ENCODE measurements around the gene MCF2L2.

The MCF2L2 gene

DNA sequence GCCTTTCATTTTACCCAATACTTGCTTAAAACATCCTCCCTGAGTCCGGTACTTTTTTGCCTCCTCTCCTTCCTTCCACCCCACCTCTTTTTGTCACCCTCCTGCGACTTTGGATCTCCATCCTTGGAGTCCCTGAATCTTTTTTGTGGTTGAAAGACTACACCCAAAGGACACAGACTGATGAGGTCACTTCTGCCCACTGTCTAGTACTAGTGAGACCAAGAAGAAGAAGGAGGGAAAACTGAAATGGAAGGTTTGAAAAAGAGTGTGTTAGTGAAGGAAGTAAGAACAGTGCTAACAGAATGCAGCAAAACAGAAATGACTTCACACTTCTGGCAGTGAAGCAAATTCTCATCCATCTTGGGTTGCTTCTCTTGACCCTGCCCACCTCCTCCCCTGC lies 168.8 kb downstream of the MCF2L2 start:
- TF ChIP-seq, protein P1, sequence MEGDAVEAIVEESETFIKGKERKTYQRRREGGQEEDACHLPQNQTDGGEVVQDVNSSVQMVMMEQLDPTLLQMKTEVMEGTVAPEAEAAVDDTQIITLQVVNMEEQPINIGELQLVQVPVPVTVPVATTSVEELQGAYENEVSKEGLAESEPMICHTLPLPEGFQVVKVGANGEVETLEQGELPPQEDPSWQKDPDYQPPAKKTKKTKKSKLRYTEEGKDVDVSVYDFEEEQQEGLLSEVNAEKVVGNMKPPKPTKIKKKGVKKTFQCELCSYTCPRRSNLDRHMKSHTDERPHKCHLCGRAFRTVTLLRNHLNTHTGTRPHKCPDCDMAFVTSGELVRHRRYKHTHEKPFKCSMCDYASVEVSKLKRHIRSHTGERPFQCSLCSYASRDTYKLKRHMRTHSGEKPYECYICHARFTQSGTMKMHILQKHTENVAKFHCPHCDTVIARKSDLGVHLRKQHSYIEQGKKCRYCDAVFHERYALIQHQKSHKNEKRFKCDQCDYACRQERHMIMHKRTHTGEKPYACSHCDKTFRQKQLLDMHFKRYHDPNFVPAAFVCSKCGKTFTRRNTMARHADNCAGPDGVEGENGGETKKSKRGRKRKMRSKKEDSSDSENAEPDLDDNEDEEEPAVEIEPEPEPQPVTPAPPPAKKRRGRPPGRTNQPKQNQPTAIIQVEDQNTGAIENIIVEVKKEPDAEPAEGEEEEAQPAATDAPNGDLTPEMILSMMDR (IDR thresholded peaks at IDR 0.05; ENCODE audit: insufficient read depth, low read length, poor library complexity, severe bottlenecking): no peak
- no peak for DNase-seq (ENCODE audit: extremely low read depth, insufficient read length)
- Histone ChIP-seq H3K4me3 (replicated peaks; ENCODE audit: low read depth, low read length) (no peak overlapping the region), H3K36me3 (ENCODE audit: control insufficient read depth, insufficient read depth, low read length) (no peaks in the 10 kb centered on the region), H3K27me3 (replicated peaks; ENCODE audit: control insufficient read depth, insufficient read depth, low read length) (peaks cover 2% of the 10 kb centered on the region)

DNA sequence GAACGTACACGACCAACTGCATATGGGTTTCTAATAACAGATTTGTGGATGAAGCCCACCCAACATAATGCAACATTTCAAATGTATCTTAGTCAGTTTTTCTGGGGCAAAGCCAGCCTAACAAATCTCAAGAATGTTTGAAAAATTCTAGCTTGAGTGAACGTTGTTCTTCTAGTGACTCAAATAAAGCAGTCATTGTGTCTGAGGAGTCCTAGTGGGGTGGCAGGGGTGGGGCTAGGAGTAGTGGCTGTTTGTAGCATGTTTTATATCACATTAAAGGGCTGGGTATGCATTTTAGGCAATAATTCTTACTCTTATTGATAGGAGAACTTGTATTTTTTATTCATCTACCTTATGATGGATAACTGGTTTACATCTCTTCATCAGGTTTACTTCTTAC lies 169.3 kb downstream of the MCF2L2 start:
- Histone ChIP-seq H3K27me3 (replicated peaks; ENCODE audit: control insufficient read depth, insufficient read depth, low read length) (peaks cover 3% of the 10 kb centered on the region), H3K4me3 (replicated peaks; ENCODE audit: low read depth, low read length) (no peak overlapping the region), H3K36me3 (ENCODE audit: control insufficient read depth, insufficient read depth, low read length) (no peaks in the 10 kb centered on the region)
- TF ChIP-seq, protein P1 (IDR thresholded peaks at IDR 0.05; ENCODE audit: insufficient read depth, low read length, poor library complexity, severe bottlenecking): no peak
- no peak for DNase-seq (ENCODE audit: extremely low read depth, insufficient read length)

DNA sequence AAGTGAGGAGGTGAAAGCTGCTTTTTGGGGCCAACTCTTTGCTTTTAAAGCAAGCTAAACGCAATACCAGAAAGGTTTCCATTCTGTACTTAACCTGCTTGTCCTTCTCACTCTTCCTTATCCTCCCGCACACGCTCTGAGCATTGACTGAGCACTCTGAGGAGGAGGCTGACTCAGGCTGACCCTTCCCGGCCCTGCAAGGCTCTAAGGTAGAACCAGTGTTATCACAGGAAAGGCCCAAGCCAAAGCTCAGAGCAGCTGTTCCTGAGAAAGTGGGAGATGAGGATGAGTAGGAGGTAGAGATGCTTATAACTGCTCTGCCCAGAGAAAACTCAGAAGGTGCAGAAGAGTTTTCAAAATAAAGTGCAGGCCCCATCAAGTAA lies 173.1 kb downstream of the MCF2L2 start:
- Histone ChIP-seq H3K36me3 (ENCODE audit: control insufficient read depth, insufficient read depth, low read length) (no peaks in the 10 kb centered on the region), H3K4me3 (replicated peaks; ENCODE audit: low read depth, low read length) (no peak overlapping the region), H3K27me3 (replicated peaks; ENCODE audit: control insufficient read depth, insufficient read depth, low read length) (peaks cover 3% of the 10 kb centered on the region)
- TF ChIP-seq, protein P1 (IDR thresholded peaks at IDR 0.05; ENCODE audit: insufficient read depth, low read length, poor library complexity, severe bottlenecking): no peak
- DNase-seq (ENCODE audit: extremely low read depth, insufficient read length): no peak

DNA sequence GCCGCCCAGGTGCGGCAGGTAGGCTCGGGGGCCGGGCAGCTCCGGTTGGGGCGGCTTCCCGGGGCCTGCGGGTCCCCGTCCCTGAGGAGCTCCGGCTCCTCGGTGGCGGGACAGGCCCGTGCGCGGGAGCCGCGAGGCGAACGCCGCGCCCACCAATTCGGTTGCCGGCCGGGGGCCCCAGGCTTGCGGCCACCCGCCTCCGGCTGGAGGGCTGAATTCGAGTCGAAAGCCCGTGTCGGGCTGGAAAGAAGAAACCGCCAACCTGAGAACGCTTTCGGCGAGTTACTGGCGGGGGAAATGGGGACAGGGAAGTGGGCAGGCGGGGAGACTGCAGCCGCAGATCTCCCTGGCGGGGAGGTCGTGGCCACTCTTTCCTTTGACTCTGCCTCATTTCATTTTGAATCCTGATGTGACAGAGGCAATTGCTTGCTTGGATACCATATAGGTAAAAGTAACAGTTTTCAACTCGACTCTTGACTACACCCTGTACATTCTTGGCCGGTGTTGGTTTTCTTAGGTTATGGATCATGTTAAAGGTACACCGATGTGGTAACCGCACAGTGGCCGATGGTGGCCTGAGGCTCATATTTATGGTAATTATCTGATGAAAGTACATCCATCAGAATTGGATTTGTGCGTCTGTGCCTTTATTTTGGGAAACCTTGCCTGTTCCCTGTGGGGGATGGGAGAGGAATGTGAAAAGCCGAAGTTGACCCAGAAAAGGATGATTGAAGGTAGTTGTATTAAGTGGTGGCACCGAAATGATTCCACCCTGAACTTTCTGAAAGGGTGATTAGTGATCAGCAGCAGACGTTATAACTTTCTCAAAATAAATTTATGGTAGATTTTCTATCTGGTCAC lies 173.7 kb downstream of the MCF2L2 start:
- DNase-seq (ENCODE audit: extremely low read depth, insufficient read length): peak; percentile 5

DNA sequence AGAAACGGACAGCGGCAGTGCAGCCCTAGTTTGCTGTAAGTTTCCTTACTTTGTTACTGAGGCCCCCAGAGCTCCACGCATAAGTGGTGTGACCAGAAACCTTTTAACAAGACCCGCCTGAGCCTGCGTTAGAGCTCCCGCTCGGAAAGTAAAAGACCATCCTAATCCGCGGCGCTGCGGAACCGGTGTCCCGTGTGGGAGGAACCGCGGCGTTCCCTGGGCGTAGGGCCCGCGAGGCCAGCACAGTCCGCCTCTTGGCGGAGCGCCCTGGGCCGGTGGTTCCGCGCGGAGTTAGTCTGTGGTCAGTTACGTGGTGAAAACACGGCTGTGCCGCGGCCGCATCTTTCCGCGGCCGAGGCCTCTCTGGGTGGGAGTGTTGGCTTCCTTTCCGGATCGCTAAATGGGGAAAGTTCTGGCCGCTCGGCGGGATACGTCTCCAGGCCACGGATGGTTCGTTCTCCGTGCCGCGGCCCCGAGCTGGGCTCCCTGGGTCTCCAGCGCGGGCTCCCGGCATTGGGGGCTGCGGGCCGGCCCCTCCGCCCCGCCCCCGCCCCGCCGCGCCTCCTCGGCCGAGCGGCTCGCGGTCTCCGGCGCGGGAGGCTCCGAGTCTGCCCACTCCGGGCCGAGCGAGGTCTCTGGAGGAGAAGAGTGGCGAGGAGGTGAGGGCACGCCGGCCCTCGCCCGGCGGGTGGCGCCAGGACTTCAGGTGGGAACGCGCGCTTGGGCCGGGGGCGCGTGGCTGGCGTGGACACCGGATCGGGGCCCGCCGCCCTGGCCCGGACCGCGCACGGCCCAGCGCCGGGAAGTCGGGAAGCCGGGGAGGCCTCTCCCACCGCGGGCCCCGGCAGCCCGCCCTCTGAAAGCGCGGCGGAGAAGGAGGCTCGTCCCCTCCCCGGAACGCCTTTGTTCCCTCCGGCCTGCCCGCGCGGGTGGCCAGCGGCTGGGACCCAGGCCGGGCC lies 174.6 kb downstream of the MCF2L2 start:
- Histone ChIP-seq H3K27me3 (replicated peaks; ENCODE audit: control insufficient read depth, insufficient read depth, low read length) (peaks cover 3% of the 10 kb centered on the region), H3K36me3 (ENCODE audit: control insufficient read depth, insufficient read depth, low read length) (no peaks in the 10 kb centered on the region), H3K4me3 (replicated peaks; ENCODE audit: low read depth, low read length) (peak overlapping the region; percentile 62)
- TF ChIP-seq, protein P1 (IDR thresholded peaks at IDR 0.05; ENCODE audit: insufficient read depth, low read length, poor library complexity, severe bottlenecking): no peak
- DNase-seq (ENCODE audit: extremely low read depth, insufficient read length): peak; percentile 22

More for the DNA sequence above, 173.7 kb downstream of the MCF2L2 start:
- TF ChIP-seq, protein P1 (IDR thresholded peaks at IDR 0.05; ENCODE audit: insufficient read depth, low read length, poor library complexity, severe bottlenecking): no peak
- H3K27me3 ChIP-seq (replicated peaks; ENCODE audit: control insufficient read depth, insufficient read depth, low read length): peaks cover 3% of the 10 kb centered on the region
- 0 out of 2 replicates have a peak overlapping the region, but pooled peaks have one; percentile 4 for H3K4me3 ChIP-seq (replicated peaks; ENCODE audit: low read depth, low read length)
- no peaks in the 10 kb centered on the region for H3K36me3 ChIP-seq (ENCODE audit: control insufficient read depth, insufficient read depth, low read length)

Data from GM06990 (cell line).